GM19239 (cell line): ENCODE measurements around the gene VARS1.
A peak's percentile ranks its signal among the peaks of the same experiment; 100 is the strongest.
"Not testable (repeated sequence)": the region's sequence is repeated elsewhere in the genome, so short reads cannot be mapped to it uniquely, and the experiment has no call there.

ENCODE experiments used
- DNase-seq: peaks from one replicate; pipeline ENCODE4 v3.0.0; 2011; ENCODE audit warnings: low spot score; ENCODE audit not compliant: insufficient read length
- FAIRE-seq: peaks from 2 replicates; lab custom pipeline; 2011; peaks lifted over from hg19 to GRCh38; lab: Jason Lieb, UNC

Gene VARS1

GRCh38 chr6:31795616-31796298 is at the start of gene VARS1:
Gene VARS1 (minus strand): TSS chr6:31795752. CDS start chr6:31795217, 535 bp downstream.
- DNase-seq (peak; percentile 89), FAIRE-seq (peak; percentile 67)

GRCh38 chr6:31844507-31844906 is 49.0 kb upstream of the VARS1 start:
- DNase-seq (no peak), FAIRE-seq (no peak)

GRCh38 chr6:31842053-31842452 is 46.5 kb upstream of the VARS1 start:
- FAIRE-seq (no peak), DNase-seq (no peak)

- not testable (repeated sequence) for DNase-seq, FAIRE-seq
These were observed 44.2 kb upstream of the VARS1 start for GRCh38 chr6:31839779-31840126.

GRCh38 chr6:31838968-31839367 is 43.4 kb upstream of the VARS1 start:
- DNase-seq = no peak
- no peak for FAIRE-seq

GRCh38 chr6:31838114-31838553 is 42.6 kb upstream of the VARS1 start:
- FAIRE-seq, DNase-seq: not testable (repeated sequence)

GRCh38 chr6:31837369-31838113 is 42.0 kb upstream of the VARS1 start:
- no peak for FAIRE-seq
- DNase-seq = no peak

- FAIRE-seq = no peak
These were observed 41.2 kb upstream of the VARS1 start for GRCh38 chr6:31836474-31837368.

GRCh38 chr6:31836047-31836473 is 40.5 kb upstream of the VARS1 start:
- no peak for DNase-seq
- FAIRE-seq = no peak

More at GRCh38 chr6:31836474-31837368, 41.2 kb upstream of the VARS1 start:
- DNase-seq = no peak

GRCh38 chr6:31834367-31835250 is 39.1 kb upstream of the VARS1 start:
- FAIRE-seq = peak; percentile 90

GRCh38 chr6:31831350-31832215 is 36.0 kb upstream of the VARS1 start:
- FAIRE-seq = no peak
- no peak for DNase-seq

More at GRCh38 chr6:31834367-31835250, 39.1 kb upstream of the VARS1 start:
- peak; percentile 66 for DNase-seq

GRCh38 chr6:31830886-31831335 is 35.4 kb upstream of the VARS1 start:
- FAIRE-seq = no peak
- DNase-seq = no peak

GRCh38 chr6:31829633-31830283 is 34.2 kb upstream of the VARS1 start:
- DNase-seq (no peak), FAIRE-seq (no peak)

GRCh38 chr6:31827286-31828079 is 31.9 kb upstream of the VARS1 start, which contains the start of gene HSPA1B:
Gene HSPA1B (plus strand): TSS chr6:31827738. CDS start chr6:31827951, 213 bp downstream.
- FAIRE-seq = peak; percentile 77
- DNase-seq = peak; percentile 85

GRCh38 chr6:31826793-31827285 is 31.3 kb upstream of the VARS1 start:
- DNase-seq (no peak), FAIRE-seq (no peak)

GRCh38 chr6:31825553-31825952 is 30.0 kb upstream of the VARS1 start:
- FAIRE-seq (no peak), DNase-seq (no peak)
